22Rv1 (cell line): Measurements from ENCODE around the gene MAST4.

Experiments
- H3K27ac ChIP-seq: fragments of 450-650 bp; 2 replicates; pipeline ENCODE4 v1.5.1; 2017
- CTCF ChIP-seq: fragments of 450-650 bp; IDR thresholded peaks from 2 replicates; pipeline ENCODE4 v1.5.1; 2017; ENCODE audit warnings: mild to moderate bottlenecking
- ZFX ChIP-seq: fragments of 450-650 bp; IDR thresholded peaks from 2 replicates; pipeline ENCODE4 v1.6.1; 2017; ENCODE audit warnings: antibody characterized with exemption, borderline replicate concordance

MAST4 gene

GRCh38 chr5:67058998-67059743, 463.0 kb downstream of the MAST4 start:
- H3K27ac ChIP-seq, result no peak overlapping the region

GRCh38 chr5:67059744-67060490, 463.7 kb downstream of the MAST4 start:
- no peak for TF ChIP-seq ZFX
- TF ChIP-seq CTCF, result no peak
- H3K27ac ChIP-seq, result no peak overlapping the region

More at GRCh38 chr5:67058998-67059743, 463.0 kb downstream of the MAST4 start:
- no peak for TF ChIP-seq ZFX

- no peak overlapping the region for H3K27ac ChIP-seq
- TF ChIP-seq ZFX, result no peak
- TF ChIP-seq CTCF, result no peak
Measured at GRCh38 chr5:67061511-67061910, 465.3 kb downstream of the MAST4 start.

GRCh38 chr5:67063055-67063454, 466.9 kb downstream of the MAST4 start:
- TF ChIP-seq ZFX (no peak), CTCF (no peak)
- H3K27ac ChIP-seq, result no peak overlapping the region

GRCh38 chr5:67063791-67064190, 467.6 kb downstream of the MAST4 start:
- no peak for TF ChIP-seq CTCF
- TF ChIP-seq ZFX, result no peak
- H3K27ac ChIP-seq, result no peak overlapping the region

- H3K27ac ChIP-seq, result no peak overlapping the region
Measured at GRCh38 chr5:67065237-67065636, 469.0 kb downstream of the MAST4 start.

GRCh38 chr5:67065696-67066095, 469.5 kb downstream of the MAST4 start:
- no peak overlapping the region for H3K27ac ChIP-seq
- TF ChIP-seq ZFX (no peak), CTCF (no peak)

More at GRCh38 chr5:67065237-67065636, 469.0 kb downstream of the MAST4 start:
- no peak for TF ChIP-seq ZFX
- TF ChIP-seq CTCF, result no peak
